ENCODE data around the gene DYNC1LI1. TPM values are rescaled to one million over a fixed set of nuclear protein-coding genes. Genes with fewer than 3 reads are reported as not detected.

DYNC1LI1 gene
- total and polyA plus RNA-seq, 2 of the 4 experiments (the other 2 are of a cell fraction): 25.2 to 30.8 TPM

DNA sequence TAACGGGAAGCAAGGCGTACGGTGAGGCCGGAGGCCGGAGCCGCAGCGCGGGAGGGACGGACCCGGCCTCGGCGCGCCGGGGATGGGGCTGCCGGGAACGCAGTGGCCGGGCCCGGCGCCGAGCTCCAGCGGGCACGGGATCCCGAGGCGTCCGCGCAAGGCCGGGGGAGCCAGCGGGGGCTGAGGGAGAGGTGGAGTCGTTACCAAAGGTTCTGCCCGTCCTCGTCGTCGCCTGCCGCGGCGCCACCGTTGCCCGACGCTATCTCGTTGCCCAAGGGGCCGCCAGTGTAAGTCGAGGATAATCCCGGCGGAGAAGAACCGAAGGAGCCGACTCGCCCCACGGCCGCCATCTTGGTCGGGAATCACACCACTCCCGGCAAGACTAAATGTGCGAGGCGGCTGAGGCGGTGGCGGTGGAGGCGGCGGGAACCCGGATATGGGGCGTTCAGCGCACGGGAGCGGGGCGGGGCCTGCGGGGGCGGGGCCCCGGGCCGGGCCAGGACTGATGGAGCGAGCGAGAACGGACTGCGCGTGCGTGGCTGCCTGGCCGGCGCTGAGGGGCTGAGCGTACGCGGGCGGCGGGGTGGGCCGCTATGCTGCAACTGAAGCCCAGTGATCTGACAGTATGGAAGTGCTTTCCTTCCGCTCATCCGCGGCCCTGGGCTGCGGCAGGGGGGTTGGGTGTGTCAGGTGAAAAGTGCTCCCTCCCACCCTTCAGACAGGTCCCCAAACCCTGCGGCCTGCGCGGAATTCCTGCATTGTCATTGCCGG is at the start of gene DYNC1LI1 (continued):
- TF ChIP-seq CHD1 (IDR thresholded peaks at IDR 0.05; ENCODE audit: low read depth, low read length): 0 out of 2 replicates have a peak, but pooled peaks have one; percentile 56
- TF ChIP-seq MAFK (IDR thresholded peaks at IDR 0.05; ENCODE audit: low read depth, low read length): no peak
- TF ChIP-seq FOS (IDR thresholded peaks at IDR 0.05; ENCODE audit: low read depth, low read length): no peak
- peak; percentile 93 for TF ChIP-seq POLR2A (IDR thresholded peaks at IDR 0.05; ENCODE audit: low read depth, low read length)
- no peak for TF ChIP-seq RFX5 (IDR thresholded peaks at IDR 0.05; ENCODE audit: low read depth, low read length)
- no peak for TF ChIP-seq SMC3 (IDR thresholded peaks at IDR 0.05; ENCODE audit: low read depth, low read length)

DNA sequence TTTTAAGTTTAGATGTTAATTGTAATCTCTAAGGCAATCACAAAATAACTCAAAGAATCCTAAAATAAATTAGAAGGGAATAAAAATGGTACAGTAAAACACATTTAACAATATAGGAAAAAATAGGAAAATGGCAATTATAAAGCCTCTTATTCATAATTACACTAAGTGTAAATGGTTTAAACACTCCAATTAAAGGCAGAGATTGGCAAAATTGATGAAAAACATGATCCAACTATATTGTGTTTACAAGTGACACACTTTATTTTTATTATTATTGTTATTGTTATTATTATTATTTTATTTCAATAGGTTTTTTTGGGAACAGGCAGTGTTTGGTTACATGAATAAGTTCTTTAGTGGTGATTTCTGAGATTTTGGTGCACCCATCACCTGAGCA is 48.7 kb upstream of the DYNC1LI1 start:
- dilution Hi-C loops (cut with HindIII; ENCODE audit: low sequenced_read_pairs, unreplicated experiment): no loop called here
- no peaks in the 10 kb centered on the region; the same call in 1 of the 2 replicates for H3K9me1 ChIP-seq (ENCODE audit: insufficient read depth, low read length)
- TF ChIP-seq USF2 (IDR thresholded peaks at IDR 0.05; ENCODE audit: low read depth, low read length) (no peak), FOS (IDR thresholded peaks at IDR 0.05; ENCODE audit: low read depth, low read length) (no peak), MAFK (IDR thresholded peaks at IDR 0.05; ENCODE audit: low read depth, low read length) (no peak), CHD1 (IDR thresholded peaks at IDR 0.05; ENCODE audit: low read depth, low read length) (no peak), BHLHE40 (IDR thresholded peaks at IDR 0.05; ENCODE audit: low read depth, low read length) (no peak), POLR2A (IDR thresholded peaks at IDR 0.05; ENCODE audit: low read depth, low read length) (no peak), MXI1 (IDR thresholded peaks at IDR 0.05; ENCODE audit: borderline replicate concordance, low read depth, low read length) (no peak), CEBPB (IDR thresholded peaks at IDR 0.05; ENCODE audit: low read depth, low read length) (no peak), RAD21 (IDR thresholded peaks at IDR 0.05; ENCODE audit: low read length) (no peak), RCOR1 (IDR thresholded peaks at IDR 0.05; ENCODE audit: insufficient replicate concordance, low read length) (no peak), RFX5 (IDR thresholded peaks at IDR 0.05; ENCODE audit: low read depth, low read length) (no peak), CTCF (conservative IDR thresholded peaks at IDR 0.05; ENCODE audit: low read depth, low read length) (no peak), NFE2L2 (IDR thresholded peaks at IDR 0.05; ENCODE audit: low read depth, low read length) (no peak), MAZ (IDR thresholded peaks at IDR 0.05; ENCODE audit: borderline replicate concordance, low read depth, low read length) (no peak)

More for the DNA sequence above, 48.7 kb upstream of the DYNC1LI1 start:
- Histone ChIP-seq H3K4ac (ENCODE audit: low read depth, low read length) (no peak overlapping the region), H4K91ac (ENCODE audit: insufficient read depth, low read depth, low read length) (no peak overlapping the region), H2BK120ac (ENCODE audit: low read depth, low read length) (no peak overlapping the region), H3K14ac (replicated peaks; ENCODE audit: low read depth, low read length) (no peak overlapping the region), H4K8ac (ENCODE audit: low read depth in 2 of 2, low read length in 2 of 2) (no peak overlapping the region), H3K4me2 (ENCODE audit: low read depth, low read length) (no peak overlapping the region), H3K9me3 (ENCODE audit: control insufficient read depth, insufficient read depth, low read length) (no peaks in the 10 kb centered on the region), H4K20me1 (ENCODE audit: insufficient read depth, low read length) (no peaks in the 10 kb centered on the region), H3K79me1 (ENCODE audit: low read depth in 1 of 2, low read length in 2 of 2) (no peaks in the 10 kb centered on the region), H3K36me3 (ENCODE audit: control insufficient read depth, insufficient read depth, low read length) (no peaks in the 10 kb centered on the region), H2BK5ac (ENCODE audit: low read depth, low read length, poor library complexity, severe bottlenecking) (no peak overlapping the region), H3K9ac (ENCODE audit: low read depth, low read length) (no peak overlapping the region), H3K27me3 (ENCODE audit: control insufficient read depth, insufficient read depth, low read length) (peaks cover 1% of the 10 kb centered on the region; the same call in 1 of the 2 replicates), H3K23ac (ENCODE audit: low read depth, low read length) (no peak overlapping the region), H2BK20ac (ENCODE audit: low read depth, low read length) (no peak overlapping the region), H3K18ac (ENCODE audit: low read depth, low read length) (no peak overlapping the region), H2AFZ (replicated peaks; ENCODE audit: low read length, poor library complexity) (no peak overlapping the region), H3K56ac (ENCODE audit: extremely low read depth, insufficient read depth, low read length) (no peak overlapping the region), H3K27ac (ENCODE audit: insufficient read depth, low read length) (no peak overlapping the region), H3K4me1 (ENCODE audit: control insufficient read depth, insufficient read depth, low read length) (peaks cover 5% of the 10 kb centered on the region; the same call in 1 of the 2 replicates), H2BK15ac (ENCODE audit: low read depth, low read length) (no peak overlapping the region), H2AK9ac (replicated peaks; ENCODE audit: low read depth, low read length, poor library complexity) (no peak overlapping the region), H3K4me3 (ENCODE audit: insufficient read depth, low read depth, low read length) (no peak overlapping the region), H4K5ac (ENCODE audit: low read depth, low read length) (no peak overlapping the region), H2AK5ac (ENCODE audit: low read depth, low read length) (no peak overlapping the region)
- DNase-seq (no peak), ATAC-seq (ENCODE audit: low read depth) (no peak)
- no TSS peak for BruUV-seq (replicated peaks)
- ChIA-PET POLR2A (ENCODE audit: unreplicated experiment) (no interaction called here), CTCF (interaction anchor here (0.6 kb wide), 1 partner anchor 36 kb away, joined by 3 read pairs; no protein-coding TSS in a partner anchor)
- intact Hi-C loops (cut with micrococcal nuclease): no loop called here
- in situ Hi-C loops (cut with MboI; ENCODE audit: low sequenced_read_pairs): no loop called here

Measured in IMR-90 (cell line).